ENCODE results near the gene MALSU1. TPM values are rescaled to one million over a fixed set of nuclear protein-coding genes. Genes with fewer than 3 reads are reported as not detected.

MALSU1 gene
- total and polyA plus RNA-seq, 2 donors, result 42.8 to 60.8 TPM

DNA sequence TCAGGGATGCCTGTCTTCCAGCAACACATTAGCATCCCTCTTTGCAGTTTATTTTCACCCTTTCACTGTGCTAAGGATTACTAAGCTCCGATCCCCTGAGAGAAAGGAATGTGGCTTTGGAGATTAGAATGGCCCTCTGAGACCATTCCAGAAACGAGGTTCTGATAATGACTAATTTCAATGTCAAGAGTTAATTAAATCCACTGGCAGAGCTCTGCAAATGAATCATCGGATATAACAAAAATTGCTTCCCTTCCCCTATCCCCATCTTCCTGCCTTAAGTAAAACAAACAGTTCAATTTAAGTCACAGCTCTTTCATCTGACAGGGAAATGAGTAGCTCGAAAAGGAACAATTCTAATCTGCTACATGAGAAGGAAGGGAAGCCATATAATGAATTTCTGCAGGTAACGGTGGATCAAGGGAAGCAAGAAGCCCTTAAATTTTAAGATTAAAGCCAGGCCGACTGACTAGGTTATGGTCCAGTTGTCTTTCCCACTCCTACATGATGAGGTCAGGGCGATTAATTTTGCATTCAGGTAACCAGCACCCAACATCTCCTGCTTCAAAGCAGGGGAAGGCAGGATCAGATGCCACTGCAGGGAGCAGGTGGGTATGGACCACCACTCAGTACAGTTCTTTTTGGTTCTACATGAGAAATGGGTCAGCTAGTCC lies 50.5 kb downstream of the MALSU1 start:
- Histone ChIP-seq H3K27ac (ENCODE audit: low read depth) (no peak overlapping the region), H3K4me3 (ENCODE audit: low read depth, low read length) (no peak overlapping the region), H3K36me3 (ENCODE audit: insufficient read depth) (no peaks in the 10 kb centered on the region), H3K4me1 (ENCODE audit: insufficient read depth) (no peaks in the 10 kb centered on the region)
- DNase-seq (ENCODE audit: extremely low spot score), result no peak
- 59% methylated on average over 7 of the region's 7 CpGs for WGBS

GRCh38 chr7:23350466-23350865 lies 51.3 kb downstream of the MALSU1 start:
- no peak overlapping the region for H3K27ac ChIP-seq (ENCODE audit: low read depth)
- H3K36me3 ChIP-seq (ENCODE audit: insufficient read depth), result no peaks in the 10 kb centered on the region
- 91% methylated on average over 2 of the region's 2 CpGs for WGBS
- no peak for DNase-seq (ENCODE audit: extremely low spot score)
- no peak overlapping the region for H3K4me3 ChIP-seq (ENCODE audit: low read depth, low read length)
- no peaks in the 10 kb centered on the region for H3K4me1 ChIP-seq (ENCODE audit: insufficient read depth)

GRCh38 chr7:23353172-23353571 lies 54.0 kb downstream of the MALSU1 start:
- Histone ChIP-seq H3K4me1 (ENCODE audit: insufficient read depth) (no peaks in the 10 kb centered on the region), H3K36me3 (ENCODE audit: insufficient read depth) (no peaks in the 10 kb centered on the region), H3K27ac (ENCODE audit: low read depth) (no peak overlapping the region), H3K4me3 (ENCODE audit: low read depth, low read length) (no peak overlapping the region)
- WGBS, result 94% methylated on average over 5 of the region's 5 CpGs
- no peak for DNase-seq (ENCODE audit: extremely low spot score)

GRCh38 chr7:23356168-23356567 lies 57.0 kb downstream of the MALSU1 start:
- no peak for DNase-seq (ENCODE audit: extremely low spot score)
- 60% methylated on average over 3 of the region's 3 CpGs for WGBS
- Histone ChIP-seq H3K27ac (ENCODE audit: low read depth) (no peak overlapping the region), H3K4me3 (ENCODE audit: low read depth, low read length) (no peak overlapping the region), H3K4me1 (ENCODE audit: insufficient read depth) (no peaks in the 10 kb centered on the region), H3K36me3 (ENCODE audit: insufficient read depth) (no peaks in the 10 kb centered on the region)

GRCh38 chr7:23356726-23357125 lies 57.6 kb downstream of the MALSU1 start:
- H3K36me3 ChIP-seq (ENCODE audit: insufficient read depth), result no peaks in the 10 kb centered on the region
- H3K4me1 ChIP-seq (ENCODE audit: insufficient read depth), result no peaks in the 10 kb centered on the region
- 79% methylated on average over 3 of the region's 3 CpGs for WGBS
- H3K4me3 ChIP-seq (ENCODE audit: low read depth, low read length), result no peak overlapping the region
- DNase-seq (ENCODE audit: extremely low spot score), result no peak
- no peak overlapping the region for H3K27ac ChIP-seq (ENCODE audit: low read depth)

DNA sequence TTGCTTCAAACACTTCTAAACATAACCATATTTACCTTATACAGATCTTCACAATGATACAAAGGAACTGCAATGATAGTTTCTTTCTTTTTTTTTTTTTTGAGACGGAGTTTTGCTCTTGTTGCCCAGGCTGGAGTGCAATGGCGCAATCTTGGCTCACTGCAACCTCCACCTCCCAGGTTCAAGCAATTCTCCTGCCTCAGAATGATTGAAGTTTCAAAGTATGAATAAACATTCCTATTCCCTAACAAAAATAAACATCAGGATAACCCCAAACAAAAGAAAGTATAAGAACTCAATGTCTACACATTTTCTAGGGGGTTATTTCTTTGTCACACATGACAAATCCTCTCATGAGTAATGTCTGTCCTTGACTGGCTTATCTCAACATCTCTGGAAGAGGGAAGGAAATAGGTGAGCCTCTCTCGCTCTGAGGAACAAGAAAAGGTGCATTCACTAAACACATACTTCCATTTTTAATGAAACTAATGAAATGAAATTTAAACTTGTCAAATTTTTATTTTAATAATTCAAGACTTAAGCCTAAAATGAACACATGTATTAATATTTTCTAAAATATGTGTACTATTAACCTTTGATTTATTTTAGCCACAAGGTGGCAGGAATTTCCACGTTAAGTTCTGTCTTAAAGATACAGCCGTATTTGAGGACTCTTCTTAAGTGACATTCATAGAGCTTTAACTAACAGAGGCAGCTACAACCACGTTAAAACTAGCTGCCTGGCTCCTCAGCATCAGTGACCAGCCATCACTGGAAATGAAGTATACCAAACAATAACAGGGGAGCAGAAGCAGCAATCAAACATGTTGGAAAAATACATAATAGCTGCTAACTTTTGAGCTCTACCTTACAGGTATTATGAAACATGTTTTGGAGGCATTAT lies 58.3 kb downstream of the MALSU1 start:
- Histone ChIP-seq H3K36me3 (ENCODE audit: insufficient read depth) (no peaks in the 10 kb centered on the region), H3K4me3 (ENCODE audit: low read depth, low read length) (no peak overlapping the region), H3K4me1 (ENCODE audit: insufficient read depth) (no peaks in the 10 kb centered on the region), H3K27ac (ENCODE audit: low read depth) (no peak overlapping the region)
- no peak for DNase-seq (ENCODE audit: extremely low spot score)
- WGBS, result 33% methylated on average over 6 of the region's 6 CpGs

DNA sequence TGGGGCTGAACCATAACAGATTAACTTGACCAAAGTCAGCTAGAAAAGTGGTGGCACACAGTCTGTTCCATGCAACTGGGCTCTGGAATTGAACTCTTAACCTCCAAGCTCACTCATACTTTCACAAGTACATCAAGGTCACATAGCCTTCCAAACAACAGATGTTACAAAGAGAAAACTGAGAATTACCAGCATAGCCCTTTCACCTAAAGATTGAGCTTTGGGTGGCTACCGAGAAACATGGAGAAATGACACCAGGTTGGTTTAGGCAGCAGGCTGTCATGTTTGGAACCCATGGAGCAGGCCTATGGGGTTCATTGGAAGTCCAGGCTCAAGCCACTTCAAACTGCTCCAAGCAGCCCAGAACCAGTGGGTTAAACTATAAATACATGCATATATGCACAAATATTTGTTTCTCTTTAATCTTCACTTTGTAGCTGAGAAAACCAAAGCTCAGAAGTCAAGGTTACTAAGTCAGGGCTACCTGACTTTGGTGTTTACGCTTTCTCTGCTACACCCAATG lies 59.1 kb downstream of the MALSU1 start:
- WGBS, result 97% methylated on average over 2 of the region's 2 CpGs
- no peaks in the 10 kb centered on the region for H3K36me3 ChIP-seq (ENCODE audit: insufficient read depth)
- H3K4me1 ChIP-seq (ENCODE audit: insufficient read depth), result no peaks in the 10 kb centered on the region
- no peak for DNase-seq (ENCODE audit: extremely low spot score)
- H3K4me3 ChIP-seq (ENCODE audit: low read depth, low read length), result no peak overlapping the region
- H3K27ac ChIP-seq (ENCODE audit: low read depth), result no peak overlapping the region

Other genes starting within 250 kb of the MALSU1 start
- gene KLHL7, start 193.6 kb upstream of the MALSU1 start, total RNA-seq, result 38.5 TPM
- gene KLHL7, start 193.6 kb upstream of the MALSU1 start, polyA plus RNA-seq, result 26.4 TPM
- 50.4 TPM for gene NUP42, start 117.3 kb upstream of the MALSU1 start, total RNA-seq
- 28.5 TPM for gene NUP42, start 117.3 kb upstream of the MALSU1 start, polyA plus RNA-seq
- gene GPNMB, start 52.6 kb upstream of the MALSU1 start, total RNA-seq, result 48.1 TPM
- 62.2 TPM for gene GPNMB, start 52.6 kb upstream of the MALSU1 start, polyA plus RNA-seq
- gene IGF2BP3, start 171.2 kb downstream of the MALSU1 start, total RNA-seq, result 65.7 TPM
- 0.27 TPM for gene IGF2BP3, start 171.2 kb downstream of the MALSU1 start, polyA plus RNA-seq
- gene TRA2A, start 232.6 kb downstream of the MALSU1 start, total RNA-seq, result 86.5 TPM
- gene TRA2A, start 232.6 kb downstream of the MALSU1 start, polyA plus RNA-seq, result 64.1 TPM